Measurements from ENCODE around the gene ZNF597.
A peak's percentile ranks its signal among the peaks of the same experiment; 100 is the strongest.
"Not testable (repeated sequence)": the region's sequence is repeated elsewhere in the genome, so short reads cannot be mapped to it uniquely, and the experiment has no call there.

ZNF597 gene

GRCh38 chr16:3475604-3476375 lies 32.5 kb upstream of the ZNF597 start:
- no peak for DNase-seq

GRCh38 chr16:3474870-3475269 lies 31.6 kb upstream of the ZNF597 start:
- DNase-seq = not testable (repeated sequence)

GRCh38 chr16:3474136-3474779 lies 31.0 kb upstream of the ZNF597 start:
- DNase-seq = no peak

- not testable (repeated sequence) for DNase-seq
Measured at GRCh38 chr16:3473596-3473943, 30.3 kb upstream of the ZNF597 start.

- no peak for DNase-seq
Measured at GRCh38 chr16:3472878-3473595, 29.7 kb upstream of the ZNF597 start.

GRCh38 chr16:3471518-3472176 lies 28.3 kb upstream of the ZNF597 start:
- no peak for DNase-seq

GRCh38 chr16:3470723-3471122 lies 27.4 kb upstream of the ZNF597 start:
- DNase-seq = no peak

- no peak for DNase-seq
Measured at GRCh38 chr16:3469736-3470135, 26.4 kb upstream of the ZNF597 start.

- no peak for DNase-seq
Measured at GRCh38 chr16:3468501-3468900, 25.2 kb upstream of the ZNF597 start.

GRCh38 chr16:3467921-3468320 lies 24.6 kb upstream of the ZNF597 start:
- DNase-seq = peak; percentile 17

- no peak for DNase-seq
Measured at GRCh38 chr16:3467182-3467581, 23.9 kb upstream of the ZNF597 start.

- DNase-seq = no peak
Measured at GRCh38 chr16:3465911-3466584, 22.7 kb upstream of the ZNF597 start.

GRCh38 chr16:3465301-3465700 lies 22.0 kb upstream of the ZNF597 start:
- no peak for DNase-seq

GRCh38 chr16:3461151-3461550 lies 17.8 kb upstream of the ZNF597 start:
- DNase-seq = no peak

GRCh38 chr16:3460585-3460984 lies 17.3 kb upstream of the ZNF597 start:
- no peak for DNase-seq

GRCh38 chr16:3460121-3460520 lies 16.8 kb upstream of the ZNF597 start:
- DNase-seq = no peak

GRCh38 chr16:3459401-3460090 lies 16.2 kb upstream of the ZNF597 start:
- DNase-seq = no peak

GRCh38 chr16:3458852-3459361 lies 15.6 kb upstream of the ZNF597 start:
- no peak for DNase-seq

- DNase-seq = peak; percentile 59
Measured at GRCh38 chr16:3458278-3458851, 15.1 kb upstream of the ZNF597 start.

GRCh38 chr16:3457434-3458252 lies 14.3 kb upstream of the ZNF597 start:
- peak; percentile 92 for DNase-seq
